Esophagus (tissue), 2 donors: ENCODE measurements around the gene FUT1. TPM values are rescaled to one million over a fixed set of nuclear protein-coding genes. Genes with fewer than 3 reads are reported as not detected.
A peak's percentile ranks its signal among the peaks of the same experiment; 100 is the strongest.

Source experiments
- H3K27ac ChIP-seq, 2 donors: one replicate each; pipeline ENCODE4 v1.5.1; 2013; ENCODE audit warnings: low read depth in 2 of 2, mild to moderate bottlenecking in 2 of 2, inconsistent platforms in 1 of 2, low read length in 1 of 2, moderate library complexity in 1 of 2
- H3K27me3 ChIP-seq, 2 donors: one replicate each; pipeline ENCODE4 v1.6.1; 2013; ENCODE audit warnings: low read length in 2 of 2, control low read depth in 1 of 2, mild to moderate bottlenecking in 1 of 2; ENCODE audit not compliant: insufficient read depth in 2 of 2, control insufficient read depth in 1 of 2
- H3K36me3 ChIP-seq, 2 donors: one replicate each; pipeline ENCODE4 v1.6.1; 2013; ENCODE audit warnings: low read length in 1 of 2; ENCODE audit not compliant: control insufficient read depth in 2 of 2, insufficient read depth in 2 of 2
- H3K4me1 ChIP-seq, 2 donors: one replicate each; pipeline ENCODE4 v1.6.1; 2013; ENCODE audit warnings: low read length in 1 of 2; ENCODE audit not compliant: control insufficient read depth in 2 of 2, insufficient read depth in 2 of 2
- H3K4me3 ChIP-seq, 2 donors: one replicate each; pipeline ENCODE4 v1.5.1; 2013; ENCODE audit warnings: low read length in 2 of 2, mild to moderate bottlenecking in 2 of 2, low read depth in 1 of 2, moderate library complexity in 1 of 2
- H3K9me3 ChIP-seq, 2 donors: one replicate each; pipeline ENCODE4 v1.6.1; 2013; ENCODE audit warnings: mild to moderate bottlenecking in 2 of 2, low read depth in 1 of 2, low read length in 1 of 2, moderate library complexity in 1 of 2; ENCODE audit not compliant: control insufficient read depth in 2 of 2, insufficient read depth in 1 of 2
- WGBS, 2 donors: extraction: QIAGEN DNeasy Blood & Tissue Kit; methylation state at CpG; one replicate each; pipeline ENCODE4 v1.1.7; 2013; 5-methylcytosine and 5-hydroxymethylcytosine counted together
- polyA plus RNA-seq, 2 donors: library from polyadenylated mRNA; stranded (reverse); fragments of 200-250 nt; gene quantifications; one replicate each; pipeline ENCODE4 v1.2.3, GENCODE V29; 2013
- donor health status: healthy with polysubstance abuse.
- donor health status: Bipolar disorder and iron deficiency.

Gene FUT1
- polyA plus RNA-seq, result 1 to 10 TPM; 1.1 to 2.4 TPM

DNA sequence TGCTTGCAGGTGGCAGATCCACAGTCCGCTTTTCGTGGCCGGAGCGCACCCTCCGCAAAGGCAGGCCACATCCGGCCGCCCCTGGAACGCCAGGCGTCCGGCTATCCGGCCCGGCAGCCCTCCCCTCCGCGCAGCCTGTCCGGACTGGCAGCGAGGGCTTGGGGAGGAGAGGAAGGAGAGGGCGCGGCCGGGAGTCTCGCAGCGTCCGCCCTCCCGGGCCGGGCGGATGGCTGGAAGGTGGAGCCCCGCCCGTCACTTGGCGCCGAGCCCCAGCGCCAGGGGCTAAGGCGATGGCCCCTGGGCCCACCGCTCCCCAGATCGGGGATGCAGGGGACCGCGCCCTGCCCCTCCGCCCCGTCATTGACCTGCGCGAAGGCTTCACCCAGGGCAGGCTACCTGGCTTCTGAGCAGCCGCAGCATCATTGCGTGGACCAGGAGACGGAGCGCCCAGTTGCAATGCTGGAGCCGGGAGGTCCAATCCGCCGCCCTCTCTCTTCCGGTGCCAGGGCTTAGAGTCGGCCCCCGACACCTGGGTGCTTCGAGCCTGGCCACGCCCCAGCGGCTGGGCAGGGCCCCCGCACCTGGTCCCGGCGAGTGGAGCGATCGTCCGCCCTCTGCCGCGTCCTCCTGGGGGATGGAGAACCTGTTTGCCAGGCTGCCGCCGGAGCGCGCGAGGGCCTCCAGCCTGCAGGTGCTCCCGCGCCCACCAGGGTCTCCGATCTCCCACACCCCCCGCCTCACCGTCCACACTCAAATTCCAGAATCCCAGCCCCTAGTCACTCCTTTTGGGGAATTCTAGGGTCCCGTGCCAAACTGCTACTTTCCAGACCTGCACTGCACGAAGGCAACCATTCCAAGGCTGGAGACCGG is at the start of gene FUT1:
Gene FUT1, minus strand, starts transcription at position 146 of the 870 bp plus-strand sequence. CDS start 1,360 bp downstream, outside the sequence.
- Histone ChIP-seq H3K27me3 (no peaks in the 10 kb centered on the region), H3K4me3 (peak within 1 kb of the TSS; percentile 54 to 59)

DNA sequence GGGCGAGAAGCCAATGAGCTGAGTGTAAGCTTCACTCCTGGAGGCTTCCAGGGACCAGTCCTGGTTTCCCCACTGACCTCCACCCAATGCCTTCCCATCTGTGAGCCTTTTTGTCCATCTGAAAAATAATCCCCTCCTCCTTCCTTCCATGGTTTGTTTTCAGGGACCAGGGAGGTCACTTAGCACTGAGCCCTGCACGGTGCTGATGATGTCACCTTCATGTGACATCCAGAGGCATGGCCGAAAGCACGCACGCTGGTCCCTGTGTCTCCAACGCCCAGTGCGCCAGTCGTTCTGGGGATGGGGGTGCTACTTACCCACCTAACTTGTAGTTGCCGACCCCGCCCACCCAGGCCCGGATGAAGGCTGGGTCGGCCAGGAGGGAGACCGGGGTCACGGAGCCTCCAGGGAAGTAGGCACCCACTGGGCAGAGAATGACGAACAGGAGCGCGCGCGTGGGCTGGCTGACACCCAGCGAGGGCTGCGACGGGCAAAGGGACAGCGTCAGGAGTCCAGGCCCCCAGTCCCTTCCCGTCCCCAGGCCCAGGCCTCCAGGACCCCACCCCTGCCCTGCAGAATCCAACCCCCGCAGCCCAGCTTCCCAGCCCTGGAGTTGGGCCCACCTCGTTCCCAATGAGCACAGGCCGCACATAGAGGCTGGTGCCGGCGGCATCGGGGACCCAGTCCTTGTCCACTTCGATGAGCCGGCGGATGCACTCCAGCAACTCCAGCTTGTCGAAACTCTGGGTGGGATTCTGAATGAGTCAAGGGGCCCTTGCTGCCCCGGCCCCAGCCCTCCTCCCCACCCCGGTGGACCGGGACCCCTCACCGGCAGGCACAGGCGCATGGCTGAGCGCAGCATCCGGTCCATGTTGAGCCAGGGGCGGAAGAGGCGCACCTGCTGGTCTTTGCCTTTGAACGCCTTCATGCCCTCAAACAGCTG is 47.2 kb upstream of the FUT1 start:
- Histone ChIP-seq H3K9me3 (no peaks in the 10 kb centered on the region), H3K36me3 (peaks cover 0 to 11% of the 10 kb centered on the region in 2 donors), H3K27ac (no peak overlapping the region), H3K4me3 (no peak overlapping the region), H3K27me3 (no peaks in the 10 kb centered on the region), H3K4me1 (no peaks in the 10 kb centered on the region)
- 91 to 92% methylated on average over 44 of the region's 44 CpGs for WGBS, 2 donors

More for the DNA sequence above, at the start of gene FUT1:
- H3K27ac ChIP-seq, result peak within 1 kb of the TSS; percentile 18 to 77
- no peaks in the 10 kb centered on the region for H3K9me3 ChIP-seq
- H3K36me3 ChIP-seq, result peaks cover 0 to 5% of the 10 kb centered on the region in 2 donors
- peaks cover 2 to 9% of the 10 kb centered on the region in 2 donors for H3K4me1 ChIP-seq
- WGBS, 2 donors, result 2 to 3% methylated on average over 52 to 73 of the region's 73 CpGs

DNA sequence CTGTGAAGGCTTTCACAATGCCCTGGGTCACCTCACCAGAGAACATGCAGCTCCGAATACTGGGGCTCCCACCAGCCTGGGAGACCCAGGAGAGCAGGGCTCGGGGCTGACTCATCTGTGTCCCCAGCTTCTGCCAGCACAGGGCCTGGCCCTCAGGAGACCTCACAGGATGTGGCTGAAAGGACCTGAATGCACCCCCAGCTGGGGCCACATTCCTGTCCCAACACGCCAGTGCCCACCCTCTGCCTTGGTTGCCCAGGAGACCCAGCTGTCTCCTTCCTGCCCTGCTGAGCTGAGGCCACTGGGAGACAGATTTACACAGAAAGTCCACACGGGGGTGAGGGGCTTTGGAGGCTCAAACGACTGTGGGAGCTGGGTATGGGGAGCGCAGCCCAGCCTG is 46.5 kb upstream of the FUT1 start:
- Histone ChIP-seq H3K9me3 (no peaks in the 10 kb centered on the region), H3K4me1 (no peaks in the 10 kb centered on the region), H3K36me3 (peaks cover 0 to 11% of the 10 kb centered on the region in 2 donors), H3K27ac (no peak overlapping the region), H3K4me3 (no peak overlapping the region), H3K27me3 (no peaks in the 10 kb centered on the region)
- 62 to 63% methylated on average over 6 of the region's 6 CpGs for WGBS, 2 donors

DNA sequence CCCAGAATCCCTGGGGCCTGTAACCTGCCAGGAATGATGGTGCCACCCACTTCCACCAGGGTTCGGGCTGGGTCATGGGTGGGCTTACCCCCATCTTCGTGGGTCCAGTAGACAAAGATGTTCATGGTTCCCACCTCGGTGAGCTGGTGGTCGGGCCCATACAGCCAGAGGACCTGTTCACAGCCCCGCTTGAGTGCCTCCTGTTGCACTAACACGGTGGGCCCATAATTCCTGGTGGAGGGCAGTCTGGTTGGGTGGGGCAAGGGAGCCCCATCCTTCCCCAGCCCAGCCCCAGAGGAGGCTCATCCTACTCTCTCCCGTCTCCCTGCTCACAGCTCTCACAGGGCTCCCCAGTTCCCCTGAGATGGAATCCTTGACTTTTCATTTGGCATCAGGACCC is 44.7 kb upstream of the FUT1 start:
- H3K27me3 ChIP-seq, result no peaks in the 10 kb centered on the region
- H3K4me3 ChIP-seq, result no peak overlapping the region
- WGBS, 2 donors, result 88 to 91% methylated on average over 7 of the region's 7 CpGs
- no peaks in the 10 kb centered on the region for H3K9me3 ChIP-seq
- no peaks in the 10 kb centered on the region for H3K4me1 ChIP-seq
- H3K27ac ChIP-seq, result peak overlapping the region in 1 of 2 donors; percentile 15
- peaks cover 0 to 11% of the 10 kb centered on the region in 2 donors for H3K36me3 ChIP-seq

DNA sequence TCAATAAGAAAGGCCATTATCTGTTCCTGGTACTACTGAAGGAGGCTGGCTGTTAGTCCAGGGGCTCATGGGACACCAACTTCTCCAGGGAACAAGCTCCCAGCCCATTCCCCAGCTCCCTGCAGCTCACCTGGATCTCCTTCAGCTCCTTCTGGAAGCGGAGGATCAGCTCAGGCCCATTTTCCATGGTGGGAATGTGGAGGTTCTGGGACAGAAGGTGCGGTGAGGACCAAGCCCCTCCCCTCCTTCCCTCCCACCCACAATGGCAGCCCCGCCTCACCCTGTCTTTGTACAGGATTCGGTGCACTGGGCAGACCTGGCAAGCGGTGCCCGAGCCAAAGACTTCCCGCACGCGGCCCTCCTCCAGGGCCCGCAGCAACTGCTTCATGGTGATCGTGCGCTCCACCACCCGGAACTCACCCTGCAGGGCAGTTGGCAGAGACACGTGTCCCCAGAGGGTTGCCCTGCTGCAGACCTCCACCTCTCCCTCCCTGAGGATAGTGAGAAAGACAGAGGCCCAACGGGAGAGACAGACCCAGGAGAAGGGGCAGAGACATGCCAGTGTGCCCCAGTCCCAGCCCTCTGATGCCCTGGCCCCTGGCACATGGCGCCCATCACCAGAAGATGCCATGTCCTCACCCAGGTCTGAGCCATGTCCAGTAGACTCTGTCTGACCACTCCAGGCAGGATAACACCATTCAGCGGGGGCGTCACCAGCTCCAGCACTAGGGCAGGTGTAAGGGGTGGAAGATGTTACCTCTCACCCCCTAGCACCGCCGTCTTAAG is 44.0 kb upstream of the FUT1 start:
- peaks cover 0 to 11% of the 10 kb centered on the region in 2 donors for H3K36me3 ChIP-seq
- H3K27ac ChIP-seq, result peak overlapping the region; percentile 86 to 94

DNA sequence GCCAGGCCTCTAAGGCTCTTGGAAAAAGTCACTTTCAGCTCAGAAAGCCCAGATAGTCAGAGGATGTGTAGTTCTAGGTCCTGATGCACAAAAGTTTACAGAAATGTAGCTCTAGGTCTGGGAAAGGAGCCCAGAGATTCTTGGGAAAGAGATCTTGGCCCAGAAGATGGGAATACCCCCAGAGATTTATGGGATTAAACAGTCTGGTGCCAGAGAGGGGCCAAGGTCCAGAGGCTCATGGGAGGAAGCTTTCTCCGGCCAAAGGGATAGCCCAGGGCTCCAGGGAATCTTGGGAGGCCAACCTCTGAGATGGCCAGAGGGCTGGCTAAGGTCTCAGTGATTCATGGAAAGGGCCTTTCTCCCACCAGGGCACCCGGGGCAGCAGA is 43.2 kb upstream of the FUT1 start:
- peak overlapping the region in 1 of 2 donors; percentile 40 for H3K4me3 ChIP-seq
- peak overlapping the region; percentile 86 to 94 for H3K27ac ChIP-seq
- WGBS, 2 donors, result 32 to 60% methylated on average over 2 of the region's 2 CpGs
- H3K27me3 ChIP-seq, result no peaks in the 10 kb centered on the region
- H3K9me3 ChIP-seq, result no peaks in the 10 kb centered on the region
- H3K4me1 ChIP-seq, result no peaks in the 10 kb centered on the region
- peaks cover 0 to 11% of the 10 kb centered on the region in 2 donors for H3K36me3 ChIP-seq

More for the DNA sequence above, 44.0 kb upstream of the FUT1 start:
- no peaks in the 10 kb centered on the region for H3K9me3 ChIP-seq
- WGBS, 2 donors, result 80 to 81% methylated on average over 20 of the region's 20 CpGs
- no peaks in the 10 kb centered on the region for H3K27me3 ChIP-seq
- H3K4me1 ChIP-seq, result no peaks in the 10 kb centered on the region
- no peak overlapping the region for H3K4me3 ChIP-seq

DNA sequence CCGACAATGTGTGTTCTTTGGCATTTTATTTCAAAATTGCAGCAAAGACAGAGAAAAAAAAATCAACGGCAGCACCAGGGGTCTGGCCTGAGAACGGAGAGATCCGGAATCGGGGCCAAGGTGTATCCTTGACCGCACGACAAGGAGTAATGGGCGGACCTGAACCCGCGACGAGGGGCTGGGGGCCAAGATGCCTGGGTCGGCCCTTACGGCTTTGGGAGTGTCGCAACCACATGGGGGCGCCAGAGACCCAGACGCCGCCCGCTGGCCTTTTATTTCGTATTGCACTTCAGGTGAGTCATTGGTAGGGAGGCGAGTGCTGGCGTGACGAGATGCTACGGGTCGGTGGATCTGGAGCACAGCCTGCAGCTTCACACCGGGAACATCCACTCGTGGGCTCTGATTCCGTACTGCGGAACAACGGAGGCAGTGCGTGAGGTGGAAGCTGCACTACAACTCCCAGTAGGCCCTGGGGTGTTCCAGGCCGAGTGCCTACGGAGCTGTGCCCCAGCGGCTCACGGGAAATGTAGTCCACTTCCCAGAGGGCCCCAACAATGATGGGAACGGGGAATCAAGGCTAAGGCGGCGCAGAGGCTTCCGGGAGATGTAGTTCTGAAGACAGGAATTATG is 42.7 kb upstream of the FUT1 start:
- 1% methylated on average over 38 of the region's 38 CpGs for WGBS, 2 donors
- peak overlapping the region; percentile 86 to 94 for H3K27ac ChIP-seq

DNA sequence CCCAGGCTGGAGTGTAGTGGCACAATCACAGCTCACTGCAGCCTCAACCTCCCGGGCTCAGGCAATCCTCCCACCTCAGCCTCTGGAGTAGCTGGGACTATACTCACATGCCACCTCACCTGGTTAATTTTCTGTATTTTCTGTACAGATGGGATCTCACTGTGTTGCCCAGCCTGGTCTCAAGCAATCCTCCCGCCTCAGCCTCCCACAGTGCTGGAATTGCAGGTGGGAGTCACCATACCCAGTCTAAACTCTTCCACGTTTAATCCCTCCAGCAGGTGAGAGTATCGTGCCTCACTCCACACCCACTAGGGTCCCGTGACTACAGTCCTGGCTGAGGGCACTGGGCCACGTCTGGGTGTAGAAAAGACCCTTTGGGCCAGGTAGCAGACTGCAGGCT is 41.9 kb upstream of the FUT1 start:
- WGBS, 2 donors, result 68 to 76% methylated on average over 6 of the region's 6 CpGs
- no peak overlapping the region for H3K4me3 ChIP-seq
- H3K27ac ChIP-seq, result peak overlapping the region in 1 of 2 donors; percentile 94

More for the DNA sequence above, 42.7 kb upstream of the FUT1 start:
- peaks cover 0 to 9% of the 10 kb centered on the region in 2 donors for H3K36me3 ChIP-seq
- no peaks in the 10 kb centered on the region for H3K27me3 ChIP-seq
- no peaks in the 10 kb centered on the region for H3K9me3 ChIP-seq
- H3K4me3 ChIP-seq, result peak overlapping the region; percentile 38 to 40
- no peaks in the 10 kb centered on the region for H3K4me1 ChIP-seq

More for the DNA sequence above, 41.9 kb upstream of the FUT1 start:
- no peaks in the 10 kb centered on the region for H3K27me3 ChIP-seq
- H3K9me3 ChIP-seq, result no peaks in the 10 kb centered on the region
- peaks cover 0 to 4% of the 10 kb centered on the region in 2 donors for H3K36me3 ChIP-seq
- H3K4me1 ChIP-seq, result no peaks in the 10 kb centered on the region
